Fibroblast of mammary gland (primary cell): ENCODE data around the gene UBE2G1.

Source experiments
- DNase-seq: peaks from one replicate; pipeline ENCODE4 v3.0.0-alpha.2; 2010; ENCODE audit warnings: low read depth
- H3K4me3 ChIP-seq: 2 replicates; pipeline ENCODE4 v1.5.1; 2011; ENCODE audit warnings: low read depth, mild to moderate bottlenecking, low read length, moderate library complexity; ENCODE audit not compliant: control insufficient read depth
- CTCF ChIP-seq: conservative IDR thresholded peaks from 2 replicates; pipeline ENCODE4 v1.5.1; 2011; ENCODE audit warnings: low read depth, low read length, inconsistent platforms; ENCODE audit not compliant: control insufficient read depth, insufficient read depth

The UBE2G1 gene

GRCh38 chr17:4326112-4326511 is 40.4 kb downstream of the UBE2G1 start:
- DNase-seq: no peak
- TF ChIP-seq CTCF: no peak

GRCh38 chr17:4324463-4324862 is 42.0 kb downstream of the UBE2G1 start:
- H3K4me3 ChIP-seq: no peak overlapping the region
- no peak for DNase-seq
- no peak for TF ChIP-seq CTCF

More at GRCh38 chr17:4326112-4326511, 40.4 kb downstream of the UBE2G1 start:
- H3K4me3 ChIP-seq: no peak overlapping the region

DNA sequence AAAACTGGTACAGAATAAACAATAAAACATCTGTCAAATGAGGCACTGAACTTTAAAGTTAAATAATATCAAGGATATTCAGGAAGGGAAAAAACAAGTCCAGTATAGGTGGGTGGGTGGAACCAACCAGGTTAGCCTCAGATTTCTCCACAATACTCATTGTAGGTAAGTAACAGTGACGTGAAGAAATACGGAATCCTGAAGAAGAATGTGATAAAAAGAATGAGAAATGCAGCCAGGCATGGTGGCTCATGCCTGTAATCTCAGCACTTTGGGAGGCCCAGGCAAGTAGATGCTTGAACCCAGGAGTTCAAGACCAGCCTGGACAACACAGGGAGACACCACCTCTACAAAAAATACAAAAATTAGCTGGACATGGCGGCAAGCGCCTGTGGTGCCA is 47.3 kb downstream of the UBE2G1 start:
- no peak for TF ChIP-seq CTCF
- H3K4me3 ChIP-seq: no peak overlapping the region
- DNase-seq: no peak

DNA sequence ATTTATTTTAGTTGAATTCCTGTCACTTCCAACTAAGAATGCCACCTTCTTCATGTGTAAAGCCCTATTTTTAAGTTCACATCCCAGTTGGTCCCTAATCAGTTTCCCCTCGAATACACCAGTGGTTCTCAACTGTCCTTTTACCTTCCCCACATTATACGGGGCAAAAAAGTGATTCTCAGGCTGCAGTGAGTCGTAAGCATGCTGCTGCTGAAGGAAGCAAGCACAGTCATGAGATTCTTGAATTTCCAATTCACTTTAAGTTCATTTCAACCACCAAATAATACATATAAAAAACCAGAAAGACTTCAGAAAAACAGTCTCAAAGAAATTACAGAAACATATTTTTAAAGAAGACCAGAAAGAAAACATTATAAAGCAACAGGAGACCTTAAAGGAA is 47.9 kb downstream of the UBE2G1 start:
- peak; percentile 38 for DNase-seq
- H3K4me3 ChIP-seq: no peak overlapping the region
- TF ChIP-seq CTCF: no peak

GRCh38 chr17:4318186-4318585 is 48.3 kb downstream of the UBE2G1 start:
- H3K4me3 ChIP-seq: no peak overlapping the region
- TF ChIP-seq CTCF: no peak
- no peak for DNase-seq

- no peak for DNase-seq
- no peak overlapping the region for H3K4me3 ChIP-seq
- TF ChIP-seq CTCF: no peak
Measured at GRCh38 chr17:4317610-4318009, 48.9 kb downstream of the UBE2G1 start.

GRCh38 chr17:4316648-4317047 is 49.8 kb downstream of the UBE2G1 start:
- TF ChIP-seq CTCF: no peak
- DNase-seq: no peak
- H3K4me3 ChIP-seq: no peak overlapping the region
